ENCODE data around the gene NOC2L. TPM values are rescaled to one million over a fixed set of nuclear protein-coding genes. Genes with fewer than 3 reads are reported as not detected.

NOC2L gene
- total and polyA plus RNA-seq, 2 donors (not counting 3 experiments of a cell fraction or from before 2014, with no cell fraction given): 55.3 to 87.9 TPM

GRCh38 chr1:982765-983436 is 23.8 kb upstream of the NOC2L start:
- no peaks in the 10 kb centered on the region for H3K9me1 ChIP-seq (replicated peaks; ENCODE audit: control insufficient read depth, extremely low read depth, insufficient read depth, low read length)
- no peak overlapping the region for H3K4me2 ChIP-seq (ENCODE audit: insufficient read depth, low read length)
- FAIRE-seq (no peak), DNase-seq (ENCODE audit: low read depth, low spot score) (no peak)
- no peaks in the 10 kb centered on the region for H3K36me3 ChIP-seq (ENCODE audit: control insufficient read depth in 2 of 2, extremely low read depth in 1 of 2, insufficient read depth in 2 of 2, low read length in 2 of 2)
- H3K4me3 ChIP-seq (replicated peaks in 1 of 3; ENCODE audit: insufficient read depth in 1 of 3, low read depth in 1 of 3, low read length in 3 of 3): no peak overlapping the region
- H3K27ac ChIP-seq (ENCODE audit: insufficient read depth, low read depth, low read length): no peak overlapping the region
- no peak overlapping the region for H3K9ac ChIP-seq (replicated peaks; ENCODE audit: extremely low read depth, insufficient read depth, low read length)
- intact Hi-C loops (cut with micrococcal nuclease) (no loop called here), dilution Hi-C loops (cut with MboI; ENCODE audit: extremely low pct_ligation_motif_present, low sequenced_read_pairs) (no loop called here)
- TF ChIP-seq GATA2 (IDR thresholded peaks at IDR 0.05; ENCODE audit: insufficient read depth, insufficient read length, low read depth, low read length) (no peak), JUN (IDR thresholded peaks at IDR 0.05; ENCODE audit: borderline replicate concordance, insufficient read depth, insufficient read length, low read depth) (no peak), POLR2A (IDR thresholded peaks at IDR 0.05; ENCODE audit: low read depth, low read length) (no peak), FOS (IDR thresholded peaks at IDR 0.05; ENCODE audit: borderline replicate concordance, insufficient read depth, low read length) (no peak), POLR2AphosphoS5 (IDR thresholded peaks at IDR 0.05; ENCODE audit: insufficient read depth, low read depth, low read length) (no peak), MAX (IDR thresholded peaks at IDR 0.05; ENCODE audit: insufficient read depth, insufficient read length) (no peak), CTCF (IDR thresholded peaks at IDR 0.05; ENCODE audit: extremely low read depth in 1 of 2, insufficient read depth in 1 of 2, low read depth in 1 of 2, low read length in 2 of 2) (no peak), MYC (IDR thresholded peaks at IDR 0.05; ENCODE audit: low read depth, low read length) (no peak), EZH2 (IDR thresholded peaks at IDR 0.05; ENCODE audit: borderline replicate concordance, low read depth, low read length, severe bottlenecking) (no peak)
- H4K20me1 ChIP-seq (replicated peaks; ENCODE audit: control insufficient read depth, extremely low read depth, insufficient read depth, low read length): no peaks in the 10 kb centered on the region
- CTCF ChIA-PET: interaction anchor here (0.6 to 5.1 kb wide), 14 partner anchors 11 to 308 kb away, joined by 3 to 77 read pairs (median 4); partner anchors contain the start of gene PLEKHN1
- no peaks in the 10 kb centered on the region for H3K79me2 ChIP-seq (ENCODE audit: control insufficient read depth, insufficient read depth, low read length)
- H3K9me3 ChIP-seq (replicated peaks; ENCODE audit: control insufficient read depth, insufficient read depth, low read length): no peaks in the 10 kb centered on the region
- H3K4me1 ChIP-seq (ENCODE audit: control insufficient read depth, extremely low read depth, insufficient read depth, low read length): no peaks in the 10 kb centered on the region
- no peak overlapping the region for H2AFZ ChIP-seq (ENCODE audit: low read depth, low read length)
- peaks cover 0 to 2% of the 10 kb centered on the region in 2 experiments for H3K27me3 ChIP-seq (ENCODE audit: control insufficient read depth in 2 of 2, insufficient read depth in 2 of 2, low read length in 2 of 2)
- BruUV-seq (replicated peaks): no TSS peak
- POLR2A ChIA-PET: no interaction called here

Measured in endothelial cell of umbilical vein (primary cell).